GM12878 (cell line): ENCODE data around the gene WFDC12. TPM values are rescaled to one million over a fixed set of nuclear protein-coding genes. Genes with fewer than 3 reads are reported as not detected.

Experiments
- ATAC-seq: fragments of 200-7000 bp; cut with Tn5 transposase; 3 replicates; pipeline ENCODE4 v1.9.1; 2020; ENCODE audit warnings: mild to moderate bottlenecking, moderate library complexity
- BruUV-seq: library from RNA; stranded (reverse); fragments of 400-500 nt; replicated peaks from 2 replicates; lab custom pipeline; 2021; lab: Mats Ljungman, UMichigan
- CTCF ChIA-PET: fragments of 300-600 bp; sonication (Branson Sonifier 250); formaldehyde crosslinking; extraction: SDS; loops from one replicate; lab custom pipeline; 2021; ENCODE audit warnings: inconsistent platforms; lab: Yijun Ruan, JAX
- POLR2A ChIA-PET: fragments of 350-600 bp; formaldehyde crosslinking; extraction: SDS; loops from one replicate; lab custom pipeline; 2021; ENCODE audit warnings: inconsistent platforms; lab: Charles Lee
- RAD21 ChIA-PET: fragments of 300-600 bp; sonication (Branson Sonifier 250); formaldehyde crosslinking; loops from one replicate; lab custom pipeline; 2023; ENCODE audit warnings: antibody characterized with exemption; ENCODE audit not compliant: unreplicated experiment; lab: Charles Lee
- SMC1A ChIA-PET: fragments of 300-600 bp; sonication (Branson Sonifier 250); formaldehyde crosslinking; loops from one replicate; lab custom pipeline; 2023; ENCODE audit not compliant: unreplicated experiment, uncharacterized antibody; lab: Charles Lee
- DNase-seq: peaks from one replicate; pipeline ENCODE4 v3.0.0-alpha.2; 2011; ENCODE audit warnings: low read depth, low spot score
- FAIRE-seq: peaks from 3 replicates; lab custom pipeline; 2011; peaks lifted over from hg19 to GRCh38; lab: Jason Lieb, UNC
- H2AFZ ChIP-seq: 2 replicates; pipeline ENCODE4 v1.6.0; 2011; ENCODE audit warnings: low read depth, low read length, control low read depth; ENCODE audit not compliant: control insufficient read depth
- H3K27ac ChIP-seq: 2 replicates; pipeline ENCODE4 v1.5.1; 2011; ENCODE audit warnings: control low read depth; ENCODE audit not compliant: control insufficient read depth, insufficient read depth
- H3K27me3 ChIP-seq, 2 experiments: replicated peaks in 1 of 2; 2 replicates each; pipeline versions ENCODE4 v1.6.0 to v1.6.1; 2011; ENCODE audit warnings: low read length in 1 of 2; ENCODE audit not compliant: control insufficient read depth in 2 of 2, insufficient read depth in 2 of 2
- H3K36me3 ChIP-seq, 2 experiments: 2 replicates each; pipeline ENCODE4 v1.5.1; 2011; ENCODE audit warnings: low read length in 1 of 2; ENCODE audit not compliant: control insufficient read depth in 2 of 2, insufficient read depth in 2 of 2
- H3K4me1 ChIP-seq: 2 replicates; pipeline ENCODE4 v1.6.1; 2011; ENCODE audit warnings: mild to moderate bottlenecking, low read length, moderate library complexity, mixed read lengths; ENCODE audit not compliant: control insufficient read depth, insufficient read depth
- H3K4me2 ChIP-seq: 2 replicates; pipeline ENCODE4 v1.6.0; 2011; ENCODE audit warnings: control low read depth; ENCODE audit not compliant: control insufficient read depth, insufficient read depth
- H3K4me3 ChIP-seq: fragments of 200-600 bp; sonication (generic); 2 replicates; pipeline ENCODE4 v1.5.1; 2016
- H3K79me2 ChIP-seq: 2 replicates; pipeline ENCODE4 v1.6.0; 2011; ENCODE audit warnings: low read length; ENCODE audit not compliant: control insufficient read depth, insufficient read depth
- H3K9ac ChIP-seq: 2 replicates; pipeline ENCODE4 v1.8.0; 2011; ENCODE audit warnings: low read length, control low read depth, mixed read lengths; ENCODE audit not compliant: control insufficient read depth, insufficient read depth
- H3K9me3 ChIP-seq: replicated peaks from 3 replicates; pipeline ENCODE4 v1.5.1; 2011; ENCODE audit warnings: mild to moderate bottlenecking, low read length; ENCODE audit not compliant: control insufficient read depth, insufficient read depth
- H4K20me1 ChIP-seq: 2 replicates; pipeline ENCODE4 v1.6.0; 2011; ENCODE audit not compliant: control insufficient read depth, insufficient read depth
- CHD1 ChIP-seq: IDR thresholded peaks from 2 replicates; pipeline ENCODE4 v1.6.1; 2012; ENCODE audit warnings: low read depth, low read length, improper control_type of control experiment
- CTCF ChIP-seq, 3 experiments: IDR thresholded peaks in 2 of 3; conservative IDR thresholded peaks in 1 of 3; 2 replicates each; pipeline ENCODE4 v1.5.1; 2011; ENCODE audit warnings: low read depth in 3 of 3, low read length in 3 of 3, mild to moderate bottlenecking in 3 of 3, control low read depth in 2 of 3, moderate library complexity in 2 of 3, inconsistent platforms in 1 of 3, mixed read lengths in 1 of 3; ENCODE audit not compliant: control insufficient read depth in 2 of 3, insufficient read depth in 1 of 3; ENCODE audit errors: extremely low read depth in 1 of 3
- E4F1 ChIP-seq: fragments of 450-650 bp; IDR thresholded peaks from 2 replicates; pipeline ENCODE4 v1.6.1; 2018; ENCODE audit warnings: borderline replicate concordance, mild to moderate bottlenecking; ENCODE audit not compliant: partially characterized antibody
- GABPA ChIP-seq: IDR thresholded peaks from 2 replicates; pipeline ENCODE4 v1.6.1; 2014; ENCODE audit warnings: antibody characterized with exemption, low read depth, mild to moderate bottlenecking, inconsistent platforms
- HDGF ChIP-seq: fragments of 450-650 bp; IDR thresholded peaks from 2 replicates; pipeline ENCODE4 v1.6.1; 2016; ENCODE audit warnings: antibody characterized with exemption
- NR2C1 ChIP-seq: fragments of 450-650 bp; IDR thresholded peaks from 2 replicates; pipeline ENCODE4 v1.6.1; 2017; ENCODE audit warnings: antibody characterized with exemption, mild to moderate bottlenecking, moderate library complexity
- NR2F1 ChIP-seq: fragments of 450-650 bp; conservative IDR thresholded peaks from 2 replicates; pipeline ENCODE4 v1.6.1; 2017; ENCODE audit warnings: mild to moderate bottlenecking
- RAD21 ChIP-seq: IDR thresholded peaks from 2 replicates; pipeline ENCODE4 v1.6.1; 2011; ENCODE audit warnings: mild to moderate bottlenecking, low read depth, low read length, moderate library complexity; ENCODE audit not compliant: insufficient read depth
- SMC3 ChIP-seq: IDR thresholded peaks from 2 replicates; pipeline ENCODE4 v1.6.1; 2011; ENCODE audit warnings: low read length, improper control_type of control experiment, borderline replicate concordance
- YY1 ChIP-seq: IDR thresholded peaks from 2 replicates; pipeline ENCODE4 v1.6.1; 2011; ENCODE audit warnings: low read depth, mild to moderate bottlenecking, low read length
- ZNF687 ChIP-seq: fragments of 450-650 bp; IDR thresholded peaks from 2 replicates; pipeline ENCODE4 v1.6.1; 2017; ENCODE audit warnings: mild to moderate bottlenecking, moderate library complexity
- WGBS: methylation state at CpG from one replicate; pipeline ENCODE4 v1.1.6; 2016; ENCODE audit warnings: low lambda C conversion rate; ENCODE audit not compliant: insufficient replicate concordance, insufficient coverage; ENCODE audit errors: missing lambda C conversion rate; 5-methylcytosine and 5-hydroxymethylcytosine counted together
- in situ Hi-C: fragments of 300-500 bp; cut with MboI; formaldehyde crosslinking; loops from 9 replicates; pipeline ENCODE4 v1.14.3; 2018; ENCODE audit warnings: mixed read lengths
- intact Hi-C: fragments of 100-400 bp; cut with micrococcal nuclease; formaldehyde crosslinking; loops from one replicate; pipeline ENCODE4 v1.14.2; 2022; ENCODE audit not compliant: unreplicated experiment
- polyA plus RNA-seq, 11 experiments: library from polyadenylated mRNA; depleted of rRNA in 4 of 11; unstranded in 6 of 11; stranded (reverse) in 5 of 11; fragments of >200 nt; fragmentation: Nextera tagmentation in 4 of 11; fragmentation: Illumina TruSeq in 1 of 11; extraction: Ambion mirVana in 4 of 11; extraction: Trizol in 1 of 11; gene quantifications; 1 replicate in 1 of 11; 2 replicates in 10 of 11; pipeline versions ENCODE4 v1.2.1 to v1.2.3, GENCODE V29; 2011 to 2016; ENCODE audit warnings: inconsistent platforms in 2 of 11, missing spikeins in 2 of 11, low read depth in 1 of 11
- total RNA-seq, 4 experiments: library from RNA; depleted of rRNA in 3 of 4; stranded (reverse); fragments of >200 nt in 3 of 4; fragmentation: Illumina TruSeq in 1 of 4; extraction: Trizol in 1 of 4; gene quantifications; 2 replicates each; pipeline versions ENCODE4 v1.2.1 to v1.2.3, GENCODE V29; 2013 to 2021

The WFDC12 gene
- total and polyA plus RNA-seq, 10 of the 15 experiments (the other 5 are each of a cell fraction or from before 2014, with no cell fraction given) = not detected

GRCh38 chr20:45138561-45139300 is 14.5 kb upstream of the WFDC12 start:
- ChIA-PET RAD21 (interaction anchor here (0.7 kb wide), 1 partner anchor 155 kb away, joined by 3 read pairs; no protein-coding TSS in a partner anchor), CTCF (interaction anchor here (0.7 to 3.3 kb wide), 11 partner anchors 8 to 632 kb away, joined by 3 to 34 read pairs (median 3); no protein-coding TSS in a partner anchor), POLR2A (no interaction called here), SMC1A (interaction anchor here (0.7 to 2.2 kb wide), 2 partner anchors 41 to 152 kb away, joined by 3 to 13 read pairs; no protein-coding TSS in a partner anchor)
- peak; percentile 50 for TF ChIP-seq RAD21
- TF ChIP-seq SMC3 = peak; percentile 47; the same call in 1 of the 2 replicates
- TF ChIP-seq ZNF687 = no peak
- TF ChIP-seq CTCF (IDR thresholded peaks at IDR 0.05 in 2 of 3, conservative IDR thresholded peaks at IDR 0.05 in 1 of 3; ENCODE audit: control insufficient read depth in 2 of 3, extremely low read depth in 1 of 3, insufficient read depth in 1 of 3, low read depth in 3 of 3, low read length in 3 of 3) = peak; percentile 58 to 81 (median 80)
- peak; percentile 90 for TF ChIP-seq NR2C1
- no peak for TF ChIP-seq E4F1
- peak; percentile 94 for TF ChIP-seq NR2F1
- no peak for TF ChIP-seq CHD1
- 0 out of 2 replicates have a peak, but pooled peaks have one; percentile 30 for TF ChIP-seq YY1
- TF ChIP-seq GABPA = peak; percentile 48; the same call in 1 of the 2 replicates
- TF ChIP-seq HDGF = no peak
- no peaks in the 10 kb centered on the region for H4K20me1 ChIP-seq
- FAIRE-seq (peak; percentile 13), DNase-seq (no peak), ATAC-seq (peak; percentile 80)
- H2AFZ ChIP-seq = peak overlapping the region; percentile 33
- no TSS peak for BruUV-seq
- H3K27me3 ChIP-seq = peaks cover 1 to 5% of the 10 kb centered on the region in 2 experiments; a peak in 3 of 4 replicates
- H3K79me2 ChIP-seq = no peaks in the 10 kb centered on the region
- in situ Hi-C loops (no loop called here), intact Hi-C loops (loop anchor here (5.0 kb wide), 1 partner anchor 154 kb away; no protein-coding TSS in a partner anchor)
- H3K4me3 ChIP-seq = no peak overlapping the region
- H3K4me2 ChIP-seq = 0 out of 2 replicates have a peak overlapping the region, but pooled peaks have one; percentile 17
- H3K27ac ChIP-seq = no peak overlapping the region
- no peaks in the 10 kb centered on the region for H3K4me1 ChIP-seq
- WGBS = 19% methylated on average over 20 of the region's 20 CpGs
- H3K36me3 ChIP-seq = no peaks in the 10 kb centered on the region
- H3K9me3 ChIP-seq = no peaks in the 10 kb centered on the region; the same call in 2 of the 3 replicates
- no peak overlapping the region for H3K9ac ChIP-seq
